Measurements from ENCODE around the gene AOPEP.

Gene AOPEP

GRCh38 chr9:94740145-94740840 lies 13.8 kb downstream of the AOPEP start:
- TF ChIP-seq EZH2phosphoT487 (IDR thresholded peaks at IDR 0.05; ENCODE audit: borderline replicate concordance) = no peak
- no peak for TF ChIP-seq CTCF (conservative IDR thresholded peaks at IDR 0.05; ENCODE audit: low read length)
- no peaks in the 10 kb centered on the region for H3K36me3 ChIP-seq (ENCODE audit: insufficient read depth, low read length)
- no peak overlapping the region for H3K4me2 ChIP-seq (ENCODE audit: low read depth, low read length, poor library complexity, severe bottlenecking)
- H3F3A ChIP-seq (ENCODE audit: low read depth) = no peaks in the 10 kb centered on the region
- no peaks in the 10 kb centered on the region for H3K27me3 ChIP-seq (ENCODE audit: insufficient read depth, low read length, poor library complexity, severe bottlenecking)
- no peaks in the 10 kb centered on the region for H3K79me2 ChIP-seq (ENCODE audit: insufficient read depth, low read length)
- no peaks in the 10 kb centered on the region for H3K9me3 ChIP-seq (ENCODE audit: insufficient read depth, low read depth, low read length)
- no peak overlapping the region for H2AFZ ChIP-seq (ENCODE audit: low read length)
- H4K20me1 ChIP-seq (ENCODE audit: insufficient read depth, low read length, poor library complexity, severe bottlenecking) = no peaks in the 10 kb centered on the region
- H3K9ac ChIP-seq (ENCODE audit: low read depth, low read length, poor library complexity, severe bottlenecking) = no peak overlapping the region
- H3K4me1 ChIP-seq (ENCODE audit: insufficient read depth, low read length, poor library complexity, severe bottlenecking) = no peaks in the 10 kb centered on the region
- H3K9me2 ChIP-seq (replicated peaks; ENCODE audit: low read depth, low read length) = no peaks in the 10 kb centered on the region
- no peak overlapping the region for H3K4me3 ChIP-seq (ENCODE audit: low read length, poor library complexity, severe bottlenecking)

- no peaks in the 10 kb centered on the region for H4K20me1 ChIP-seq (ENCODE audit: insufficient read depth, low read length, poor library complexity, severe bottlenecking)
- no peaks in the 10 kb centered on the region for H3K27me3 ChIP-seq (ENCODE audit: insufficient read depth, low read length, poor library complexity, severe bottlenecking)
- no peaks in the 10 kb centered on the region for H3K4me1 ChIP-seq (ENCODE audit: insufficient read depth, low read length, poor library complexity, severe bottlenecking)
- H3K9ac ChIP-seq (ENCODE audit: low read depth, low read length, poor library complexity, severe bottlenecking) = no peak overlapping the region
- H2AFZ ChIP-seq (ENCODE audit: low read length) = no peak overlapping the region
- no peak overlapping the region for H3K4me3 ChIP-seq (ENCODE audit: low read length, poor library complexity, severe bottlenecking)
- H3F3A ChIP-seq (ENCODE audit: low read depth) = no peaks in the 10 kb centered on the region
- H3K36me3 ChIP-seq (ENCODE audit: insufficient read depth, low read length) = no peaks in the 10 kb centered on the region
- no peaks in the 10 kb centered on the region for H3K79me2 ChIP-seq (ENCODE audit: insufficient read depth, low read length)
- H3K9me3 ChIP-seq (ENCODE audit: insufficient read depth, low read depth, low read length) = no peaks in the 10 kb centered on the region
- TF ChIP-seq CTCF (conservative IDR thresholded peaks at IDR 0.05; ENCODE audit: low read length) (no peak), EZH2phosphoT487 (IDR thresholded peaks at IDR 0.05; ENCODE audit: borderline replicate concordance) (no peak)
- no peaks in the 10 kb centered on the region for H3K9me2 ChIP-seq (replicated peaks; ENCODE audit: low read depth, low read length)
- no peak overlapping the region for H3K4me2 ChIP-seq (ENCODE audit: low read depth, low read length, poor library complexity, severe bottlenecking)
Observed at GRCh38 chr9:94741866-94742265, 15.4 kb downstream of the AOPEP start.

- no peak overlapping the region for H3K9ac ChIP-seq (ENCODE audit: low read depth, low read length, poor library complexity, severe bottlenecking)
- no peaks in the 10 kb centered on the region for H3K9me2 ChIP-seq (replicated peaks; ENCODE audit: low read depth, low read length)
- H3K9me3 ChIP-seq (ENCODE audit: insufficient read depth, low read depth, low read length) = no peaks in the 10 kb centered on the region
- no peak overlapping the region for H3K4me2 ChIP-seq (ENCODE audit: low read depth, low read length, poor library complexity, severe bottlenecking)
- H4K20me1 ChIP-seq (ENCODE audit: insufficient read depth, low read length, poor library complexity, severe bottlenecking) = no peaks in the 10 kb centered on the region
- H2AFZ ChIP-seq (ENCODE audit: low read length) = no peak overlapping the region
- H3K79me2 ChIP-seq (ENCODE audit: insufficient read depth, low read length) = no peaks in the 10 kb centered on the region
- TF ChIP-seq CTCF (conservative IDR thresholded peaks at IDR 0.05; ENCODE audit: low read length) (no peak), EZH2phosphoT487 (IDR thresholded peaks at IDR 0.05; ENCODE audit: borderline replicate concordance) (no peak)
- H3K36me3 ChIP-seq (ENCODE audit: insufficient read depth, low read length) = no peaks in the 10 kb centered on the region
- H3K4me1 ChIP-seq (ENCODE audit: insufficient read depth, low read length, poor library complexity, severe bottlenecking) = no peaks in the 10 kb centered on the region
- H3K4me3 ChIP-seq (ENCODE audit: low read length, poor library complexity, severe bottlenecking) = no peak overlapping the region
- H3K27me3 ChIP-seq (ENCODE audit: insufficient read depth, low read length, poor library complexity, severe bottlenecking) = no peaks in the 10 kb centered on the region
- H3F3A ChIP-seq (ENCODE audit: low read depth) = no peaks in the 10 kb centered on the region
Observed at GRCh38 chr9:94743035-94743954, 16.8 kb downstream of the AOPEP start.
